HEK293 (cell line): ENCODE measurements around the gene PDE6B.

Source experiments
- CTCF ChIA-PET: fragments of 350-600 bp; formaldehyde crosslinking; extraction: SDS; loops from one replicate; lab custom pipeline; 2021; ENCODE audit warnings: antibody characterized with exemption; lab: Yijun Ruan, JAX
- POLR2A ChIA-PET: fragments of 300-600 bp; formaldehyde crosslinking; extraction: SDS; loops from one replicate; lab custom pipeline; 2020; ENCODE audit warnings: antibody characterized with exemption, inconsistent platforms; lab: Yijun Ruan, JAX
- H3K27ac ChIP-seq: fragments of 200-500 bp; sonication (Bioruptor generic); 2 replicates; pipeline ENCODE4 v1.5.1; 2014; ENCODE audit warnings: low read depth, low read length, control low read depth, inconsistent platforms; ENCODE audit errors: extremely low read depth
- H3K36me3 ChIP-seq, 2 experiments: fragments of 200-500 bp in 1 of 2; sonication (Bioruptor generic) in 1 of 2; 1 replicate in 1 of 2; 2 replicates in 1 of 2; pipeline ENCODE4 v1.5.1; 2014 to 2017; ENCODE audit warnings: inconsistent platforms in 2 of 2, low read length in 2 of 2; ENCODE audit not compliant: control insufficient read depth in 2 of 2, insufficient read depth in 1 of 2
- H3K4me1 ChIP-seq: fragments of 200-500 bp; sonication (Bioruptor generic); 2 replicates; pipeline ENCODE4 v1.5.1; 2014; ENCODE audit warnings: mild to moderate bottlenecking, low read length, inconsistent platforms; ENCODE audit not compliant: control insufficient read depth, insufficient read depth
- H3K4me3 ChIP-seq: 2 replicates; pipeline ENCODE4 v1.5.1; 2011; ENCODE audit warnings: low read depth, mild to moderate bottlenecking, control low read depth, low read length, moderate library complexity
- H3K9me3 ChIP-seq: fragments of 200-500 bp; sonication (Bioruptor generic); 2 replicates; pipeline ENCODE4 v1.5.1; 2014; ENCODE audit warnings: low read depth, low read length, inconsistent platforms; ENCODE audit not compliant: control insufficient read depth, insufficient read depth
- BCL11B ChIP-seq: fragments of 450-650 bp; formaldehyde crosslinking; IDR thresholded peaks from 2 replicates; pipeline ENCODE4 v1.5.1; 2016; ENCODE audit warnings: low read depth, missing biosample characterization, missing genetic modification characterization
- GLI2 ChIP-seq: fragments of 450-650 bp; formaldehyde crosslinking; IDR thresholded peaks from 2 replicates; pipeline ENCODE4; 2017; ENCODE audit warnings: missing biosample characterization, missing genetic modification characterization, low read depth, borderline replicate concordance
- GLIS2 ChIP-seq: fragments of 450-650 bp; formaldehyde crosslinking; IDR thresholded peaks from 2 replicates; pipeline ENCODE4 v1.5.1; 2016; ENCODE audit warnings: missing biosample characterization, missing genetic modification characterization
- KLF10 ChIP-seq: fragments of 450-650 bp; IDR thresholded peaks from 2 replicates; pipeline ENCODE4 v1.5.1; 2018; ENCODE audit warnings: missing biosample characterization, mild to moderate bottlenecking, missing genetic modification characterization
- MYNN ChIP-seq: fragments of 450-650 bp; formaldehyde crosslinking; IDR thresholded peaks from 2 replicates; pipeline ENCODE4 v1.5.1; 2016; ENCODE audit warnings: missing biosample characterization, missing genetic modification characterization, borderline replicate concordance
- SCRT1 ChIP-seq: fragments of 450-650 bp; formaldehyde crosslinking; IDR thresholded peaks from 2 replicates; pipeline ENCODE4 v1.5.1; 2016; ENCODE audit warnings: missing biosample characterization, missing genetic modification characterization, borderline replicate concordance
- TCF7L2 ChIP-seq: IDR thresholded peaks from 2 replicates; pipeline ENCODE4 v1.6.1; 2011; ENCODE audit warnings: low read depth, mild to moderate bottlenecking, inconsistent platforms, low read length, moderate library complexity, borderline replicate concordance
- ZBTB17 ChIP-seq: fragments of 450-650 bp; formaldehyde crosslinking; IDR thresholded peaks from 2 replicates; pipeline ENCODE4 v1.5.1; 2016; ENCODE audit warnings: missing biosample characterization, missing genetic modification characterization
- ZFP69B ChIP-seq: fragments of 450-650 bp; formaldehyde crosslinking; IDR thresholded peaks from 2 replicates; pipeline ENCODE4 v1.5.1; 2016; ENCODE audit warnings: missing biosample characterization, missing genetic modification characterization
- ZNF112 ChIP-seq: fragments of 450-650 bp; formaldehyde crosslinking; IDR thresholded peaks from 2 replicates; pipeline ENCODE4 v1.5.0; 2017; ENCODE audit warnings: missing biosample characterization, missing genetic modification characterization
- ZNF146 ChIP-seq: fragments of 450-650 bp; formaldehyde crosslinking; IDR thresholded peaks from 2 replicates; pipeline ENCODE4 v1.5.1; 2016; ENCODE audit warnings: missing biosample characterization, missing genetic modification characterization
- ZNF2 ChIP-seq: fragments of 450-650 bp; formaldehyde crosslinking; IDR thresholded peaks from 2 replicates; pipeline ENCODE4 v1.5.1; 2016; ENCODE audit warnings: missing biosample characterization, missing genetic modification characterization
- ZNF202 ChIP-seq: fragments of 450-650 bp; formaldehyde crosslinking; IDR thresholded peaks from 2 replicates; pipeline ENCODE4 v1.5.1; 2016; ENCODE audit warnings: missing biosample characterization, missing genetic modification characterization, borderline replicate concordance
- ZNF24 ChIP-seq: fragments of 450-650 bp; formaldehyde crosslinking; IDR thresholded peaks from 2 replicates; pipeline ENCODE4 v1.5.1; 2016; ENCODE audit warnings: missing biosample characterization, missing genetic modification characterization
- ZNF350 ChIP-seq: fragments of 450-650 bp; formaldehyde crosslinking; IDR thresholded peaks from 2 replicates; pipeline ENCODE4 v1.5.0; 2017; ENCODE audit warnings: missing biosample characterization, mild to moderate bottlenecking, missing genetic modification characterization
- ZNF501 ChIP-seq: fragments of 450-650 bp; formaldehyde crosslinking; IDR thresholded peaks from 2 replicates; pipeline ENCODE4 v1.5.1; 2016; ENCODE audit warnings: missing biosample characterization, missing genetic modification characterization
- ZNF561 ChIP-seq: fragments of 450-650 bp; IDR thresholded peaks from 2 replicates; pipeline ENCODE4 v1.5.1; 2018; ENCODE audit warnings: missing biosample characterization, missing genetic modification characterization, borderline replicate concordance
- ZNF571 ChIP-seq: fragments of 450-650 bp; formaldehyde crosslinking; IDR thresholded peaks from 2 replicates; pipeline ENCODE4 v1.5.0; 2017; ENCODE audit warnings: missing biosample characterization, missing genetic modification characterization
- ZNF596 ChIP-seq: fragments of 450-650 bp; IDR thresholded peaks from 2 replicates; pipeline ENCODE4 v1.5.0; 2018; ENCODE audit warnings: missing biosample characterization, mild to moderate bottlenecking, missing genetic modification characterization, moderate library complexity
- ZNF610 ChIP-seq: fragments of 450-650 bp; formaldehyde crosslinking; IDR thresholded peaks from 2 replicates; pipeline ENCODE4 v1.5.1; 2016; ENCODE audit warnings: missing biosample characterization, missing genetic modification characterization, borderline replicate concordance
- ZNF629 ChIP-seq: fragments of 450-650 bp; formaldehyde crosslinking; IDR thresholded peaks from 2 replicates; pipeline ENCODE4 v1.5.1; 2017; ENCODE audit warnings: missing biosample characterization, missing genetic modification characterization
- ZNF664 ChIP-seq: fragments of 450-650 bp; formaldehyde crosslinking; IDR thresholded peaks from 2 replicates; pipeline ENCODE4 v1.5.1; 2016; ENCODE audit warnings: missing biosample characterization, missing genetic modification characterization
- ZNF777 ChIP-seq: fragments of 450-650 bp; formaldehyde crosslinking; IDR thresholded peaks from 2 replicates; pipeline ENCODE4 v1.5.1; 2017; ENCODE audit warnings: missing biosample characterization, missing genetic modification characterization, borderline replicate concordance
- ZSCAN30 ChIP-seq: fragments of 450-650 bp; IDR thresholded peaks from 2 replicates; pipeline ENCODE4 v1.5.1; 2018; ENCODE audit warnings: missing biosample characterization, mild to moderate bottlenecking, missing genetic modification characterization, moderate library complexity
- TF ChIP-seq, protein P1 (sequence below): fragments of 450-650 bp; formaldehyde crosslinking; IDR thresholded peaks from 2 replicates; pipeline ENCODE4 v1.5.1; 2017; ENCODE audit warnings: missing biosample characterization, missing genetic modification characterization
- TF ChIP-seq, protein P2 (sequence below): fragments of 450-650 bp; formaldehyde crosslinking; conservative IDR thresholded peaks from 2 replicates; pipeline ENCODE4 v1.5.1; 2016; ENCODE audit warnings: low read depth, missing biosample characterization, missing genetic modification characterization

The PDE6B gene

DNA sequence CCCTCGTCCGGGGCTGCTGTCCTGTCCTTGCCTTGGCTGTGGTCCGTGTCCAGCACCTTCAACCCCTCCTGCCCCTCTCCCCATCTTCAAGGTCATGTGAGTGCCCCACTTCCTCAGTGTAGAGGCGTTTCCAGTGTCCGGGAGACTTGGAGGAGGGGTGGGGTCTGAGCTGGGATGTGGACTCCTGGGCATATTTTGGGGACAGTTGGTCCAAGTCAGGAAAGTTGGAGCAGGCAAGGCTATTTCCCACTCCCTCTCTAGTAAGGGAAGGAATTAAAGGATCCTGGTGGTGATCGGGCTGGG lies 83.2 kb downstream of the PDE6B start:
- peaks cover 0 to 32% of the 10 kb centered on the region in 2 experiments; a peak in 1 of 3 replicates for H3K36me3 ChIP-seq
- no peak overlapping the region for H3K4me3 ChIP-seq
- H3K27ac ChIP-seq: no peak overlapping the region
- CTCF ChIA-PET: no interaction called here
- no peaks in the 10 kb centered on the region for H3K4me1 ChIP-seq
- no peaks in the 10 kb centered on the region for H3K9me3 ChIP-seq
- POLR2A ChIA-PET: no interaction called here
- no peak for TF ChIP-seq ZNF146
- no peak for TF ChIP-seq MYNN (tag by site-specific recombination)
- TF ChIP-seq ZNF561 (tag by site-specific recombination): no peak
- no peak for TF ChIP-seq ZNF610 (tag by site-specific recombination)
- TF ChIP-seq, protein P1, sequence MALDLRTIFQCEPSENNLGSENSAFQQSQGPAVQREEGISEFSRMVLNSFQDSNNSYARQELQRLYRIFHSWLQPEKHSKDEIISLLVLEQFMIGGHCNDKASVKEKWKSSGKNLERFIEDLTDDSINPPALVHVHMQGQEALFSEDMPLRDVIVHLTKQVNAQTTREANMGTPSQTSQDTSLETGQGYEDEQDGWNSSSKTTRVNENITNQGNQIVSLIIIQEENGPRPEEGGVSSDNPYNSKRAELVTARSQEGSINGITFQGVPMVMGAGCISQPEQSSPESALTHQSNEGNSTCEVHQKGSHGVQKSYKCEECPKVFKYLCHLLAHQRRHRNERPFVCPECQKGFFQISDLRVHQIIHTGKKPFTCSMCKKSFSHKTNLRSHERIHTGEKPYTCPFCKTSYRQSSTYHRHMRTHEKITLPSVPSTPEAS (tag by site-specific recombination): no peak
- TF ChIP-seq ZNF2 (tag by site-specific recombination): no peak

DNA sequence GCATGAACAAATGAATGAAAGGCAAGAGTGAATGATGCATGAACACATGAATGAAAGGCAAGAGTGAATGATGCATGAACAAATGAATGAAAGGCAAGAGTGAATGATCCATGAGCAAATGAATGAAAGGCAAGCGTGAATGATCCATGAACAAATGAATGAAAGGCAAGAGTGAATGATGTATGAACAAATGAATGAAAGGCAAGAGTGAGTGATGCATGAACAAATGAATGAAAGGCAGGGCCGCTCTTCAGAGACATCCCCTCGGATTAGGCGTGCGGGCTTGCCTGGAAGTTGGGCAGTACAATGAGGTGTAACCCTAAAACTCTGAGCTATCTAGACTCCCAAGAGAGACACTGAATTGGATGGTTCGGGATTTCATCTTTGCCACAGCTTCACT lies 84.0 kb downstream of the PDE6B start:
- Histone ChIP-seq H3K4me3 (no peak overlapping the region), H3K9me3 (no peaks in the 10 kb centered on the region), H3K27ac (no peak overlapping the region), H3K4me1 (no peaks in the 10 kb centered on the region), H3K36me3 (peaks cover 0 to 38% of the 10 kb centered on the region in 2 experiments; a peak in 1 of 3 replicates)
- TF ChIP-seq ZNF629 (no peak), ZNF664 (no peak), ZFP69B (tag by site-specific recombination) (no peak), ZNF24 (tag by site-specific recombination) (peak; percentile 41; the same call in 1 of the 2 replicates), ZBTB17 (tag by site-specific recombination) (0 out of 2 replicates have a peak, but pooled peaks have one; percentile 14), ZNF571 (tag by site-specific recombination) (no peak), GLIS2 (no peak), ZNF777 (tag by site-specific recombination) (no peak)
- TF ChIP-seq, protein P2, sequence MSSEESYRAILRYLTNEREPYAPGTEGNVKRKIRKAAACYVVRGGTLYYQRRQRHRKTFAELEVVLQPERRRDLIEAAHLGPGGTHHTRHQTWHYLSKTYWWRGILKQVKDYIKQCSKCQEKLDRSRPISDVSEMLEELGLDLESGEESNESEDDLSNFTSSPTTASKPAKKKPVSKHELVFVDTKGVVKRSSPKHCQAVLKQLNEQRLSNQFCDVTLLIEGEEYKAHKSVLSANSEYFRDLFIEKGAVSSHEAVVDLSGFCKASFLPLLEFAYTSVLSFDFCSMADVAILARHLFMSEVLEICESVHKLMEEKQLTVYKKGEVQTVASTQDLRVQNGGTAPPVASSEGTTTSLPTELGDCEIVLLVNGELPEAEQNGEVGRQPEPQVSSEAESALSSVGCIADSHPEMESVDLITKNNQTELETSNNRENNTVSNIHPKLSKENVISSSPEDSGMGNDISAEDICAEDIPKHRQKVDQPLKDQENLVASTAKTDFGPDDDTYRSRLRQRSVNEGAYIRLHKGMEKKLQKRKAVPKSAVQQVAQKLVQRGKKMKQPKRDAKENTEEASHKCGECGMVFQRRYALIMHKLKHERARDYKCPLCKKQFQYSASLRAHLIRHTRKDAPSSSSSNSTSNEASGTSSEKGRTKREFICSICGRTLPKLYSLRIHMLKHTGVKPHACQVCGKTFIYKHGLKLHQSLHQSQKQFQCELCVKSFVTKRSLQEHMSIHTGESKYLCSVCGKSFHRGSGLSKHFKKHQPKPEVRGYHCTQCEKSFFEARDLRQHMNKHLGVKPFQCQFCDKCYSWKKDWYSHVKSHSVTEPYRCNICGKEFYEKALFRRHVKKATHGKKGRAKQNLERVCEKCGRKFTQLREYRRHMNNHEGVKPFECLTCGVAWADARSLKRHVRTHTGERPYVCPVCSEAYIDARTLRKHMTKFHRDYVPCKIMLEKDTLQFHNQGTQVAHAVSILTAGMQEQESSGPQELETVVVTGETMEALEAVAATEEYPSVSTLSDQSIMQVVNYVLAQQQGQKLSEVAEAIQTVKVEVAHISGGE (tag by site-specific recombination): no peak
- ChIA-PET POLR2A (no interaction called here), CTCF (interaction anchor here (1.5 kb wide), 1 partner anchor 25 kb away, joined by 4 read pairs; no protein-coding TSS in a partner anchor)

DNA sequence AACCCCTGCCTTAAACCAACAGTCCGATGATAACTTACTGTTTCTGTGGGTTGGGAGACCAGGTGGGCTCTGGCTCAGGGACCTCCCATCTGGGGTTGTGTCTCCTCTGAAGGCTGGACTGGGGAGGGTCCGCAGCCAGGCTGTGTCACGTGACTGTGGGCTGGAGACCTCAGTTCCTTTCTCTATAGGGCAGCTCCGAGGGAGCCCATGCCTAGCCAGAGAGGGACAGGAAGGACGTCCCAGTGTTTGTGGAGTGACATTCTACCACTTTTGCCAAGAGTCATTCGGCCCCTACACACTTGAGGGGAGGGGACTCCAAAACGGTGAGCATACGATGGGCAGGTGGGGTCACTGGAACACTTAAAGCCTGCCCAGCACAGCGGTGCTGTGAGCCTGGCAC lies 84.7 kb downstream of the PDE6B start:
- Histone ChIP-seq H3K27ac (no peak overlapping the region), H3K4me3 (no peak overlapping the region), H3K9me3 (no peaks in the 10 kb centered on the region), H3K36me3 (peaks cover 0 to 40% of the 10 kb centered on the region in 2 experiments; a peak in 1 of 3 replicates), H3K4me1 (no peaks in the 10 kb centered on the region)
- POLR2A ChIA-PET: no interaction called here
- CTCF ChIA-PET: interaction anchor here (1.5 kb wide), 1 partner anchor 26 kb away, joined by 4 read pairs; no protein-coding TSS in a partner anchor
- no peak for TF ChIP-seq BCL11B
- no peak for TF ChIP-seq GLI2 (tag by site-specific recombination)
- TF ChIP-seq ZNF501 (tag by site-specific recombination): no peak
- TF ChIP-seq ZNF112 (tag by site-specific recombination): no peak
- no peak for TF ChIP-seq KLF10 (tag by site-specific recombination)
- TF ChIP-seq ZNF202: no peak
- TF ChIP-seq ZNF350 (tag by site-specific recombination): no peak
- TF ChIP-seq, protein P2 (tag by site-specific recombination): no peak
- TF ChIP-seq ZNF596 (tag by site-specific recombination): no peak
- no peak for TF ChIP-seq SCRT1 (tag by site-specific recombination)
- no peak for TF ChIP-seq ZNF24 (tag by site-specific recombination)
- no peak for TF ChIP-seq ZSCAN30 (tag by site-specific recombination)
- TF ChIP-seq TCF7L2: no peak
